HG03460 (cell line): ENCODE measurements around the gene TASP1.
"Not testable (repeated sequence)": the region's sequence is repeated elsewhere in the genome, so short reads cannot be mapped to it uniquely, and the experiment has no call there.

Experiments used
- ATAC-seq: cut with Tn5 transposase; IDR thresholded peaks from one replicate; pipeline ENCODE4 v1.9.1; 2021; ENCODE audit not compliant: unreplicated experiment

TASP1 gene

DNA sequence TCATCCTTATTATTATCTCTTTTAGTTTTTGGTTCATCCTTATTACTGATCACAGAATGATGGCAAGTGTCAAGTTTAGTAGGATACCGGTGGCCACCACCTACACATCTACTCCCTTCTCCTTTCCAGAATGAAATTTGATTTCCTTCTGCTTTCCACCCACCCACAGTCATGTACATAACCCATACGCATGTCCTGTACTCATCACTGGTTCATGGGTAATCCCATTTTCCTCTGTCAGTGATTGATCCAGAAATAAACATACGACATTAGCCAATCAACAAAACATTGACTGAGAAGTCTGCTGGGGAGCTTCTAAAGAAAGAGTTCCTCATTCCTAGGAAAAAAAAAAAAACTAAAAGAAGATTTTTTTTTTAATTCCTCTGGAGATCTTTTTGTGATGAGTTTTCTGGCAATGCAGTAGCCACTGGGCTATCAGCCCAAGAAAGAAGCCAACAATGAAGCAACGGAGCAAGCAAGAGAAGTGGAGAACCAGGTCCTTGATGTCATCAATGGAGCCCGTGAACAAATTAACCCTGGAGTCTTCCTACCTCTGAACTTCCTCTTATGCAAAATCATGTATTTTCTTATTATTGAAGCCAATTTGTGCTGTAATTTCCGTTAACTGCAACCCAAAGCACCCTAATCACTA lies 127.8 kb downstream of the TASP1 start:
- ATAC-seq: no peak

DNA sequence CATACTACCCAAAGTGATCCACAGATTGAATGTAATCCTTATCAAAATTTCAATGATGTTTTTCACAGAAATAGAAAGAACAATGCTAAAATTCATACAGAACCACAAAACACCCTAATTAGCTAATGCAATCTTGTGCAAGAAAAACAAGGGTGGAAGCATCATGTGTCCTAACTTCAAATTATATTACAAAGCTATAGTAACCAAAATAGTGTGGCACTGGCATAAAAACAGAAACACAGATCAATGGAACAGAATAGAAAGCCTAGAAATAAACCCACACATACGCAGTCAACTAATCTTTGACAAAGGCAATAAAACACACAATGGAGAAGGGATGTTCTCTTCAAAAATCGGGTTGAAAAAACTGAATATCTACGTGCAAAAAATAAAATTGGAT lies 131.1 kb downstream of the TASP1 start:
- ATAC-seq: no peak

GRCh38 chr20:13501500-13501899 lies 137.2 kb downstream of the TASP1 start:
- ATAC-seq: no peak

DNA sequence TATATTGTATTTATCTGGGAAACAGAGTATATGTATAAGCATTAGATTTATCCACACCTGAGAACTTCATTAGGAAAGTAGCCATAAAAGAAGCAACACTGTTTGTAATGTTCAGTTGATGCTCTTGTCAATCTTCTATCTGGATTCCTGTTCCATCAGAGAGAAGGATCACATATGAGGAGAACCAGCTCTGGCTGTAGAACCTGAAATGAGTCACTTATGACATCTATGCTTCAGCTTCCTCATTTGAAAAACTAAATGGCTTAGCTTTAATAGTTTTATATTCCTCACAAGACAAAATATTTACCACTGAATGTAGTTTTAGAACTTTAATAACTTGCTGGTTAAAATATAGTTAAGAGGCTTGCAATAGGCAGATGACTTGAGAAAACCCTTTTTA lies 144.7 kb downstream of the TASP1 start:
- ATAC-seq: no peak

DNA sequence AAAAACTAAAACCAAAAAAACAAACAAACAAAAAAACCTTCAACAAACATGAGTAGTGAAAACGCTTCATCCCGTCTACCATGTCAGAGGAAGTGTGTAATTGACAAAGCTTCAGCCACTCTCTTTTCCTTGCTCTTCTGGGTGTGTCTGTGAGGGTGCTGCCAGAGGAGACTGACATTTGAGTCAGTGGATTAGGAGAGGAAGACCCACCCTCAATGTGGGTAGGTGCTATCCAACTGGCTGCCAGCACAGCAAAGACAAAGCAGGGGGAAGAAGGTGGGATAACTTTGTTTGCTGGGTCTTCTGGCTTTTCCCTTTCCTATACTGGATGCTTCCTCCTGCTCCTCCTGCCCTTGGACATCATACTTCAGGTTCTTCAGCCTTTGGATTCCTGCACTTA lies 145.6 kb downstream of the TASP1 start:
- ATAC-seq: no peak

DNA sequence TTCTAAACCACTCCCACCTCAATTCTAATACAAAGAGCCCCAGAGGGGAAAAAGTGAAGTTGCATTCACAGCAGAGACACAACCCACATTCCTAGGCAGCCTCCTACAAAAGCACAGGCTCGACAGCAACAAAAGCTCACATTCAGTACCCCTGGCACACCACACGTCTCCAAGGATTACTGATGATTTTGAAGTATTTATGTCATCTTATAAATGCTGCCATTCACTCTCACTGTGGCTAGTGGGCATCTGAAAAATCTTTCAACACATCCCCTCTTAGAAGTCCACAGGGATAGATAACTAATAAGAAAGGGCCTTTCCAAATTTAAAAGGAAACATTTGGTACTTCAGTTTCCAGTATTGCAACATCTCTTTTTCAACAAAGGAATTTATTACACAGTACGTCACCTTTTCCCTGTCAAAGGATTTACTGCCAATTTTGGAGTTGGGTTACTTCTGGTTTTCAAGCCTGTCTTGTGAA lies 146.7 kb downstream of the TASP1 start:
- no peak for ATAC-seq

- ATAC-seq: no peak
Measured at GRCh38 chr20:13487202-13487601, 151.5 kb downstream of the TASP1 start.

- no peak for ATAC-seq
Measured at GRCh38 chr20:13486694-13487093, 152.0 kb downstream of the TASP1 start.

DNA sequence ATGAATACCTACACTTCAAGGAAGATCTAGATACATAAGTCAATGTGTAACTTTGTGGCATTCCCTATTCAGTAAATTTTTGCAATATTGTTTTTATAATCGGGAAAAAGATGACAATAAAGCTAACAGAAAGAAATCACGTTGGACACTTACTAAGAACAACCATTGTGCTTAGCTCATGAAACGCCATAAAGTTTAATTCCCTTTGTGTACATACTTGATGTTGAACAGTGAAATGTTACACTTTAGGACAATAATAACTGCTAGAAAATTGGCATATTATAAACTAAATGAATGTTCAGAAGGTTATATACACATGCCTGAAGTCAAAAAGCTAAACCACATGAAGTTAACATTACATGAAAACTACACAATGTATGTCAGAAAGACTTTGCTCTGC lies 153.2 kb downstream of the TASP1 start:
- no peak for ATAC-seq

GRCh38 chr20:13485019-13485418 lies 153.7 kb downstream of the TASP1 start:
- ATAC-seq: not testable (repeated sequence)

GRCh38 chr20:13483472-13483871 lies 155.3 kb downstream of the TASP1 start:
- ATAC-seq: not testable (repeated sequence)

DNA sequence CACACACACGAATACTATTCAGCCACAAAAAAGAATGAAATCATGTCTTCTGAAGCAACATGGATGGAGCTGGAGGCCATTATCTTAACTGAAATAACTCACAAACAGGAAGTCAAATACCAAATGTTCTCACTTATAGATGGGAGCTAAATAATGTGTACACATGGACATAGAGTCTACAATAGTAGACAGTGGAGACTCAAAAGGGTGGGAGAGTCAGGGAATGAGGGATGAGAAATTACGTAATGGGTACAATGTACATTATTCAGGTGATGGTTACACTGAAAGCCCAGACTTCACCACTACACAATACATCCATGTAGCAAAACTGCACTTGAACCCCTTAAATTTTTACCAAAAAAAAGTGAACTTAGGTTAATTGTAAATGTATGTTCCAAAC lies 160.4 kb downstream of the TASP1 start:
- no peak for ATAC-seq

GRCh38 chr20:13474467-13474866 lies 164.3 kb downstream of the TASP1 start:
- ATAC-seq: no peak

GRCh38 chr20:13469262-13469661 lies 169.5 kb downstream of the TASP1 start:
- no peak for ATAC-seq

- no peak for ATAC-seq
Measured at GRCh38 chr20:13468166-13468565, 170.6 kb downstream of the TASP1 start.

GRCh38 chr20:13464702-13465101 lies 174.0 kb downstream of the TASP1 start:
- no peak for ATAC-seq

DNA sequence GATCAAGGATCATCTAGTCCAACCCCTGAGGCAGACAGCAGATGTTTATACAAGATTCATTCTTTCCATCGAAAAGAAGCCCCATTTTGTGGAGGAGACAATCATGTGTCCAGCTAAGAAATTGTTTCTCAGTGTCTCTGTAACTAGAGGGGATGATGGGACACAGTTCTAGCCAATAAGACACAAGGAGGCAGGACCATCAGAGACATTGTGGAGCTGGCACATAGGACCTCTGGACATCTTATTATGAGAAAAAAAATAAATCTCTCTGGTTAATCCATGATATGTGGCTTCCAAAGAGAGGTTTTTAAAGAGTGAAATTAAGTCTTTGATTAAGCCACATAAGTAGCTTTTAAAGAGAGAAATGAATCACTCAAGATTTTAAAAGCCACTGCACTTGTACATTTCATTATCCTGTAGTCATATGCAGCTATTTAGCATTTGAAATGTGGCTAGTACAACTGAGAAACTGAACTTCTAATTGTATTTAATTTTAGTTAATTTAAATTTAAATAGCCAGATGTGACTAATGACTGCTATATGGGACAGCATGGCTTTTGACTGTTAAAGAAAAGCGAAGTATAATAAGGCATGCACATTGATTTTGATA lies 176.8 kb downstream of the TASP1 start:
- no peak for ATAC-seq

DNA sequence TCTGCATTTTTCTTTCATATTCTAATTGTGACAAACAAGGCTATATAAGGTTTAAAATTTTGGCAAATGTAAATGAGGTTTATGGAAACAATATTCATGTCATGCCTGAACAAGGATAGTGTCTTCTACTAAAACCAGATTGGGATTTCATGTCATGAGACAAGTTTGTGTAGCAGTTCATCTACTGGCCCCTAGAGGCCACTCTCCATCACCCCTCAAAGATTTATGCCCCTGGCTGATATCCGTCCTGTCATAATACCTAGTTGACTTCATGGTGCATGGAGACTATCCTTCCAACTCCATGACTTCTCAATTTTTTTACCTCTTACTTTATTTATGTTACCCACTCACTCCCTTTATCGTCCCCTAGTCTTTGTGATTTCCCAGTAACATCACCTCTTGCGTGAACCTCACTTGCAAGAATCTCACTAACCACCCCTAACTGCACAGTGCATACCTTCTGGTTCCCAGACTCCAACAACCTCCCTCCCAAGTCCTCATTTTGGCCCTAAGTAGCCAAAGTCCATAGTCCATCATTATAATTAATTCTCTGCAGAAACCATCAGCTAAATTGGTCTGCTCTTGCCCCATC lies 179.8 kb downstream of the TASP1 start:
- ATAC-seq: no peak

DNA sequence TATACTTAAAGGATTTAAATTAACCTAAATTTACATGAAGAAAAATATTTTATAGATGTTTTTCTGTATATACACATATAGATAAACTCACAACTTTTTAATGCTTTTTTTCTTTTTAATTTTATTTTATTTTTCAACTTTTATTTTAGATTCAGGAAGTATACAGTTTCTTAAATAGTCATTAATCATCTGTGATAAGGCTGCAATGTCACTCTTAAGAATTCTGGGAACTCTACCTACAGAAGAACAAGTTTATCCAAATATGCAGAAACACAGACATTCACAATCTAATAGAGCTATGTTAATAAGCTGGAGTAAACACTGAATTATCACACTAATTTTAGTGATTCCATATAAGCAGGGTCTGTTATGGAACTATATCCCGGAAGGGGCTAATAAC lies 181.2 kb downstream of the TASP1 start:
- no peak for ATAC-seq

- no peak for ATAC-seq
Measured at GRCh38 chr20:13455713-13456112, 183.0 kb downstream of the TASP1 start.

- no peak for ATAC-seq
Measured at GRCh38 chr20:13453367-13453766, 185.4 kb downstream of the TASP1 start.

- ATAC-seq: no peak
Measured at GRCh38 chr20:13452470-13453124, 186.1 kb downstream of the TASP1 start.
